HepG2 (cell line): Measurements from ENCODE around the gene ITIH2. TPM values are rescaled to one million over a fixed set of nuclear protein-coding genes. Genes with fewer than 3 reads are reported as not detected.
A peak's percentile ranks its signal among the peaks of the same experiment; 100 is the strongest.

Experiments used
- ATAC-seq: fragments of 200-7000 bp; cut with Tn5 transposase; 3 replicates; pipeline ENCODE4 v1.9.1; 2020; ENCODE audit warnings: mild to moderate bottlenecking, moderate library complexity
- BruUV-seq: library from RNA; stranded (reverse); fragments of 400-500 nt; replicated peaks from 2 replicates; lab custom pipeline; 2021; lab: Mats Ljungman, UMichigan
- CTCF ChIA-PET: fragments of 300-600 bp; formaldehyde crosslinking; extraction: SDS; loops from one replicate; lab custom pipeline; 2021; ENCODE audit warnings: low total read pairs, inconsistent platforms, low intra/inter-chr PET ratio; lab: Yijun Ruan, JAX
- POLR2A ChIA-PET: fragments of 350-600 bp; sonication (Branson Sonifier 250); formaldehyde crosslinking; loops from one replicate; lab custom pipeline; 2020; ENCODE audit warnings: antibody characterized with exemption, inconsistent platforms; lab: Yijun Ruan, JAX
- DNase-seq: peaks from one replicate; pipeline ENCODE4 v3.0.0-alpha.2; 2015; ENCODE audit warnings: low spot score
- FAIRE-seq: peaks from 3 replicates; lab custom pipeline; 2011; peaks lifted over from hg19 to GRCh38; lab: Jason Lieb, UNC
- H2AFZ ChIP-seq: one replicate; pipeline ENCODE4 v1.6.1; 2011; ENCODE audit warnings: low read length, inconsistent platforms
- H3K27ac ChIP-seq: fragments of 300-600 bp; 3 replicates; pipeline ENCODE4 v1.8.0; 2011; ENCODE audit warnings: mixed run types, mild to moderate bottlenecking, mixed read lengths, low read length, inconsistent platforms; ENCODE audit not compliant: insufficient read depth; ENCODE audit errors: extremely low read length
- H3K27me3 ChIP-seq, 2 experiments: fragments of 200-600 bp in 1 of 2; 2 replicates in 1 of 2; 3 replicates in 1 of 2; pipeline versions ENCODE4 v1.6.0 to v1.8.0; 2011; ENCODE audit warnings: low read length in 2 of 2, mild to moderate bottlenecking in 2 of 2, moderate library complexity in 2 of 2, inconsistent platforms in 1 of 2; ENCODE audit not compliant: insufficient read depth in 2 of 2, control insufficient read depth in 1 of 2
- H3K36me3 ChIP-seq, 2 experiments: fragments of 200-600 bp in 1 of 2; replicated peaks in 1 of 2; 2 replicates in 1 of 2; 3 replicates in 1 of 2; pipeline versions ENCODE4 v1.5.1 to v1.8.0; 2011; ENCODE audit warnings: low read length in 2 of 2, inconsistent platforms in 1 of 2; ENCODE audit not compliant: insufficient read depth in 2 of 2, control insufficient read depth in 1 of 2
- H3K4me1 ChIP-seq: 2 replicates; pipeline ENCODE4 v1.5.1; 2012; ENCODE audit warnings: low read length, inconsistent platforms; ENCODE audit not compliant: insufficient read depth
- H3K4me2 ChIP-seq: 2 replicates; pipeline ENCODE4 v1.6.0; 2011; ENCODE audit warnings: low read depth, low read length, inconsistent platforms
- H3K4me3 ChIP-seq, 3 experiments: fragments of 200-600 bp in 1 of 3; sonication (generic), shearing (Covaris generic) in 1 of 3; replicated peaks in 1 of 3; 2 replicates each; pipeline ENCODE4 v1.5.1; 2011 to 2016; ENCODE audit warnings: low read length in 3 of 3, inconsistent platforms in 2 of 3, low read depth in 2 of 3, mild to moderate bottlenecking in 2 of 3, control low read depth in 1 of 3, mixed read lengths in 1 of 3; ENCODE audit not compliant: insufficient read depth in 1 of 3
- H3K79me2 ChIP-seq: one replicate; pipeline ENCODE4 v1.6.1; 2011; ENCODE audit warnings: low read length, inconsistent platforms; ENCODE audit not compliant: insufficient read depth
- H3K9ac ChIP-seq: 2 replicates; pipeline ENCODE4 v1.6.0; 2011; ENCODE audit warnings: mild to moderate bottlenecking, low read depth, low read length, inconsistent platforms; ENCODE audit not compliant: insufficient read depth
- H3K9me3 ChIP-seq: 2 replicates; pipeline ENCODE4 v1.5.1; 2012; ENCODE audit warnings: mild to moderate bottlenecking, low read length
- H4K20me1 ChIP-seq: 2 replicates; pipeline ENCODE4 v1.6.0; 2011; ENCODE audit warnings: inconsistent platforms, mild to moderate bottlenecking, low read length, moderate library complexity; ENCODE audit not compliant: insufficient read depth
- AKNA ChIP-seq: sonication (generic); formaldehyde crosslinking; IDR thresholded peaks from 2 replicates; pipeline ENCODE4 v1.4.0; 2020; ENCODE audit warnings: missing genetic modification reagents, borderline replicate concordance
- CEBPB ChIP-seq: IDR thresholded peaks from 2 replicates; pipeline ENCODE4 v1.6.1; 2011; ENCODE audit warnings: low read depth, low read length, improper control_type of control experiment, borderline replicate concordance
- KMT2A ChIP-seq: sonication (generic); formaldehyde crosslinking; IDR thresholded peaks from 2 replicates; pipeline ENCODE4 v1.4.0; 2020; ENCODE audit warnings: missing genetic modification reagents
- POLR2G ChIP-seq: fragments of 200-400 bp; formaldehyde crosslinking; IDR thresholded peaks from 2 replicates; pipeline ENCODE4 v1.6.1; 2018; ENCODE audit warnings: mild to moderate bottlenecking, low read depth, low read length, moderate library complexity
- THAP11 ChIP-seq: IDR thresholded peaks from 2 replicates; pipeline ENCODE4 v1.6.1; 2016; ENCODE audit warnings: missing biosample characterization, missing genetic modification reagents
- THYN1 ChIP-seq: sonication (generic); formaldehyde crosslinking; IDR thresholded peaks from 2 replicates; pipeline ENCODE4 v1.8.1; 2023; ENCODE audit warnings: low read depth, mild to moderate bottlenecking, moderate library complexity, missing genetic modification reagents, borderline replicate concordance
- ZNF343 ChIP-seq: sonication (generic); formaldehyde crosslinking; IDR thresholded peaks from 2 replicates; pipeline ENCODE4 v1.4.0; 2020; ENCODE audit warnings: mild to moderate bottlenecking, missing genetic modification reagents
- ZNF432 ChIP-seq: sonication (generic); formaldehyde crosslinking; IDR thresholded peaks from 2 replicates; pipeline ENCODE4 v1.5.0; 2020; ENCODE audit warnings: missing genetic modification reagents, mild to moderate bottlenecking, borderline replicate concordance
- ZNF616 ChIP-seq: sonication (generic); formaldehyde crosslinking; IDR thresholded peaks from 2 replicates; pipeline ENCODE4 v1.5.0; 2020; ENCODE audit warnings: low read depth, mild to moderate bottlenecking, missing genetic modification reagents
- ZSCAN29 ChIP-seq: sonication (generic); formaldehyde crosslinking; conservative IDR thresholded peaks from 2 replicates; pipeline ENCODE4 v1.4.0; 2020; ENCODE audit warnings: mild to moderate bottlenecking, missing genetic modification reagents
- ZSCAN9 ChIP-seq: IDR thresholded peaks from 2 replicates; pipeline ENCODE4 v1.6.1; 2016; ENCODE audit warnings: borderline replicate concordance
- WGBS: methylation state at CpG from one replicate; pipeline ENCODE4 v1.1.6; 2017; ENCODE audit warnings: low lambda C conversion rate; 5-methylcytosine and 5-hydroxymethylcytosine counted together
- in situ Hi-C: cut with HindIII; loops from 2 replicates; pipeline ENCODE4 v1.10.0; 2017; ENCODE audit warnings: low pct_unique_long_range_greater_than_20kb; ENCODE audit not compliant: extremely low pct_ligation_motif_present
- intact Hi-C: fragments of 100-400 bp; cut with micrococcal nuclease; formaldehyde crosslinking; loops from one replicate; pipeline ENCODE4 v1.10.0; 2022; ENCODE audit not compliant: unreplicated experiment
- polyA plus RNA-seq, 8 experiments: library from polyadenylated mRNA; depleted of rRNA in 3 of 8; stranded (reverse) in 7 of 8; unstranded in 1 of 8; fragments of >200 nt; fragmentation: Illumina TruSeq in 4 of 8; extraction: Trizol in 4 of 8; gene quantifications; 2 replicates each; pipeline versions ENCODE4 v1.2.1 to v1.2.3, GENCODE V29; 2011 to 2016; ENCODE audit warnings: low read depth in 4 of 8, missing spikeins in 1 of 8, mixed read lengths in 1 of 8; ENCODE audit not compliant: insufficient read depth in 1 of 8
- total RNA-seq, 5 experiments: library from RNA; depleted of rRNA; stranded (reverse); fragments of >200 nt; fragmentation: Illumina TruSeq; extraction: Trizol; gene quantifications; 2 replicates each; pipeline ENCODE4 v1.2.3, GENCODE V29; 2016; ENCODE audit warnings: low read depth in 1 of 5
- TF ChIP-seq, protein P1 (sequence below): sonication (generic); formaldehyde crosslinking; IDR thresholded peaks from 2 replicates; pipeline ENCODE4 v1.8.0; 2022; ENCODE audit warnings: missing genetic modification reagents, mild to moderate bottlenecking, borderline replicate concordance
- TF ChIP-seq, protein P2 (sequence below): sonication (generic); formaldehyde crosslinking; conservative IDR thresholded peaks from 2 replicates; pipeline ENCODE4 v1.8.0; 2022; ENCODE audit warnings: missing genetic modification reagents
- TF ChIP-seq, protein P3 (sequence below): IDR thresholded peaks from 2 replicates; pipeline ENCODE4 v1.6.1; 2016; ENCODE audit warnings: low read depth, borderline replicate concordance

The ITIH2 gene
- total and polyA plus RNA-seq, 2 of the 13 experiments (the other 11 are each of a cell fraction or from before 2014, with no cell fraction given), result 1,197 to 1,427 TPM

DNA sequence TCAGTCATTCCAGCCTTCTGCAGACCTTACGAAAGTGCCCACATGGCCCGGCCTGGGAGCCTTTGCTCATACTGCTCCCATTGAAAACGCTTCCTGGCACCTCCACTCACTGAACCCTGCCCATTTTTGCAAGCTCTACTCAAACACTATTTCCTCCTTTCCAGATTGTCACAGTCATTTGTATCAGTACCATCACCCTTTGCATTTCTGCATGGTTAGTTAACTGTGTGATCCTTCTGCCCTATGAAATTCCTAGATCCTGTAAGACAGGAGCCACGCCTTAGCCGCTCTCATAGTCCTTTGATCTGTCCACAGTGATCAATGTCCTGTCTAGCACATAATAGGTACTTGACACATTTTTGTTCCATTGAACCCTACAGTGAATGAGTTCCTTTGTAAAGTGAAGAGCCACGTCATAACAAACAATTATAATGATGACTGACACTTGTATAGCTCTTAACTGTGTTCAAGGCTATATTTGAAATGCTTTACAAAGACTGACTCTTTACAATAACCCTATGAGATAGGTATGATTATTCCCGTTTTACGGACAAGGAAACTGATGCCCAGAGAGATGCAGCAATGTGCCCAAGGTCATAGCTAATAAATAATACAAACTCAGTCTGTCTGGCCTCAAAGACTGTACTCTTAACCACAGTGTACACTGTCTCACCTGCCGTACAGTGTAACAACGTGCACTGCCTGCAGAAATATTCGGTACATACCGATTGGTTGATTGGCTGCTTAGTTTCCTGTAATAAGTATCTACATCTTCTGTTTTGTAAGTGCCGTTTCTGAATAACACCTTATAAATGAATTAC, 16.6 kb upstream of the ITIH2 start:
- Histone ChIP-seq H3K36me3 (no peaks in the 10 kb centered on the region), H3K79me2 (no peaks in the 10 kb centered on the region), H3K4me2 (peak overlapping the region; percentile 77), H3K4me1 (peaks cover 41% of the 10 kb centered on the region), H3K9me3 (peaks cover 27% of the 10 kb centered on the region), H3K9ac (peak overlapping the region; percentile 74), H3K4me3 (peak overlapping the region in 2 of 3 experiments; percentile 17 to 47; a peak in 1 of 6 replicates), H4K20me1 (no peaks in the 10 kb centered on the region), H3K27me3 (no peaks in the 10 kb centered on the region; a peak in 1 of 5 replicates), H3K27ac (peak overlapping the region; percentile 94), H2AFZ (no peak overlapping the region)
- FAIRE-seq (peak; percentile 97), ATAC-seq (peak; percentile 94), DNase-seq (peak; percentile 100)
- no TSS peak for BruUV-seq
- CTCF ChIA-PET, result interaction anchor here (0.7 to 2.6 kb wide), 6 partner anchors 16 to 161 kb away, joined by 3 to 57 read pairs (median 5); partner anchors contain the start of gene ITIH2
- POLR2A ChIA-PET, result interaction anchor here (1.0 to 7.0 kb wide), 19 partner anchors 10 to 161 kb away, joined by 3 to 359 read pairs (median 8); partner anchors contain the start of genes ATP5F1C, ITIH2, ITIH5 and KIN
- in situ Hi-C loops, result loop anchor here (5.0 kb wide), 1 partner anchor 159 kb away; no protein-coding TSS in a partner anchor
- WGBS, result under 1% methylated on average over 13 of the region's 13 CpGs
- intact Hi-C loops, result loop anchor here (1.0 kb wide), 6 partner anchors 10 to 161 kb away; no protein-coding TSS in a partner anchor
- no peak for TF ChIP-seq POLR2G
- TF ChIP-seq CEBPB, result peak; percentile 11; the same call in 1 of the 2 replicates
- peak; percentile 95 for TF ChIP-seq ZSCAN29 (CRISPR knock-in tag)
- peak; percentile 56 for TF ChIP-seq THAP11 (CRISPR knock-in tag)
- TF ChIP-seq, protein P1, sequence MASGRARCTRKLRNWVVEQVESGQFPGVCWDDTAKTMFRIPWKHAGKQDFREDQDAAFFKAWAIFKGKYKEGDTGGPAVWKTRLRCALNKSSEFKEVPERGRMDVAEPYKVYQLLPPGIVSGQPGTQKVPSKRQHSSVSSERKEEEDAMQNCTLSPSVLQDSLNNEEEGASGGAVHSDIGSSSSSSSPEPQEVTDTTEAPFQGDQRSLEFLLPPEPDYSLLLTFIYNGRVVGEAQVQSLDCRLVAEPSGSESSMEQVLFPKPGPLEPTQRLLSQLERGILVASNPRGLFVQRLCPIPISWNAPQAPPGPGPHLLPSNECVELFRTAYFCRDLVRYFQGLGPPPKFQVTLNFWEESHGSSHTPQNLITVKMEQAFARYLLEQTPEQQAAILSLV (CRISPR knock-in tag), result no peak
- no peak for TF ChIP-seq KMT2A (CRISPR knock-in tag)
- TF ChIP-seq ZSCAN9 (CRISPR knock-in tag), result no peak
- TF ChIP-seq ZNF432, result no peak
- TF ChIP-seq, protein P2, sequence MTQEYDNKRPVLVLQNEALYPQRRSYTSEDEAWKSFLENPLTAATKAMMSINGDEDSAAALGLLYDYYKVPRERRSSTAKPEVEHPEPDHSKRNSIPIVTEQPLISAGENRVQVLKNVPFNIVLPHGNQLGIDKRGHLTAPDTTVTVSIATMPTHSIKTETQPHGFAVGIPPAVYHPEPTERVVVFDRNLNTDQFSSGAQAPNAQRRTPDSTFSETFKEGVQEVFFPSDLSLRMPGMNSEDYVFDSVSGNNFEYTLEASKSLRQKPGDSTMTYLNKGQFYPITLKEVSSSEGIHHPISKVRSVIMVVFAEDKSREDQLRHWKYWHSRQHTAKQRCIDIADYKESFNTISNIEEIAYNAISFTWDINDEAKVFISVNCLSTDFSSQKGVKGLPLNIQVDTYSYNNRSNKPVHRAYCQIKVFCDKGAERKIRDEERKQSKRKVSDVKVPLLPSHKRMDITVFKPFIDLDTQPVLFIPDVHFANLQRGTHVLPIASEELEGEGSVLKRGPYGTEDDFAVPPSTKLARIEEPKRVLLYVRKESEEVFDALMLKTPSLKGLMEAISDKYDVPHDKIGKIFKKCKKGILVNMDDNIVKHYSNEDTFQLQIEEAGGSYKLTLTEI (CRISPR knock-in tag), result no peak
- TF ChIP-seq, protein P3, sequence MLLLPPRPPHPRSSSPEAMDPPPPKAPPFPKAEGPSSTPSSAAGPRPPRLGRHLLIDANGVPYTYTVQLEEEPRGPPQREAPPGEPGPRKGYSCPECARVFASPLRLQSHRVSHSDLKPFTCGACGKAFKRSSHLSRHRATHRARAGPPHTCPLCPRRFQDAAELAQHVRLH (CRISPR knock-in tag), result no peak
- TF ChIP-seq ZNF343 (CRISPR knock-in tag), result 0 out of 2 replicates have a peak, but pooled peaks have one; percentile 67
- TF ChIP-seq THYN1 (CRISPR knock-in tag), result no peak
- no peak for TF ChIP-seq ZNF616 (CRISPR knock-in tag)
- no peak for TF ChIP-seq AKNA (CRISPR knock-in tag)
